K562 (cell line): ENCODE results near the gene ANKRD33. TPM values are rescaled to one million over a fixed set of nuclear protein-coding genes. Genes with fewer than 3 reads are reported as not detected.

Source experiments
- FOSL1 ChIP-seq: fragments of 200-800 bp; sonication (Bioruptor generic); conservative IDR thresholded peaks from 2 replicates; pipeline ENCODE4 v1.6.1; 2016; ENCODE audit warnings: missing genetic modification characterization, missing compliant biosample characterization
- HSF4 ChIP-seq: fragments of 250-450 bp; sonication (Bioruptor Pico); IDR thresholded peaks from 2 replicates; pipeline ENCODE4 v2.1.2; 2022; ENCODE audit warnings: mild to moderate bottlenecking, moderate library complexity, borderline replicate concordance
- KLF16 ChIP-seq: IDR thresholded peaks from 2 replicates; pipeline ENCODE4 v1.6.1; 2016; ENCODE audit warnings: antibody characterized with exemption
- ZBTB11 ChIP-seq, 3 experiments: fragments of 200-800 bp in 1 of 3; fragments of 250-450 bp in 1 of 3; fragments of 450-650 bp in 1 of 3; sonication (Bioruptor Pico) in 1 of 3; sonication (Bioruptor generic) in 1 of 3; formaldehyde crosslinking in 1 of 3; IDR thresholded peaks; 2 replicates each; pipeline versions ENCODE4 v1.6.1 to v1.8.0; 2016 to 2022; ENCODE audit warnings: mild to moderate bottlenecking in 2 of 3, missing genetic modification characterization in 2 of 3, missing compliant biosample characterization in 1 of 3, moderate library complexity in 1 of 3
- ZNF589 ChIP-seq: fragments of 200-800 bp; sonication (Bioruptor generic); IDR thresholded peaks from 2 replicates; pipeline ENCODE4 v1.6.1; 2016; ENCODE audit warnings: low read depth, missing genetic modification characterization, missing compliant biosample characterization
- polyA plus RNA-seq, 8 experiments: library from polyadenylated mRNA; depleted of rRNA in 4 of 8; stranded (reverse) in 5 of 8; unstranded in 3 of 8; fragments of >200 nt; fragmentation: Nextera tagmentation in 2 of 8; fragmentation: Illumina TruSeq in 1 of 8; extraction: Ambion mirVana in 2 of 8; extraction: Trizol in 1 of 8; gene quantifications; 2 replicates each; pipeline versions ENCODE4 v1.2.1 to v1.2.3, GENCODE V29; 2011 to 2014; ENCODE audit warnings: inconsistent platforms in 1 of 8, missing spikeins in 1 of 8
- total RNA-seq, 7 experiments: library from RNA; depleted of rRNA in 6 of 7; stranded (reverse); fragments of >200 nt in 6 of 7; fragmentation: Illumina TruSeq in 2 of 7; extraction: Trizol in 2 of 7; gene quantifications; 2 replicates each; pipeline versions ENCODE4 v1.2.1 to v1.2.3, GENCODE V29; 2011 to 2021; ENCODE audit warnings: low replicate concordance in 1 of 7

The ANKRD33 gene
- total and polyA plus RNA-seq, 9 of the 15 experiments (the other 6 are each of a cell fraction or from before 2014, with no cell fraction given), result 0.04 to 0.11 (median 0.07) TPM; not detected in 4

GRCh38 chr12:51911788-51912711 lies 24.1 kb downstream of the ANKRD33 start (continued):
- TF ChIP-seq ZBTB11 (CRISPR knock-in tag; IDR thresholded peaks at IDR 0.05) (0 out of 6 replicates have a peak, but pooled peaks of 1 of the 3 experiments have one; percentile 33), ZNF589 (CRISPR knock-in tag) (no peak), KLF16 (no peak), HSF4 (CRISPR knock-in tag) (no peak), FOSL1 (peak; percentile 25; the same call in 1 of the 2 replicates)
- TF ChIP-seq, all 486 proteins: peak for 29
